HG03064 (cell line): Measurements from ENCODE around the gene ANO2.

Experiments
- ATAC-seq: cut with Tn5 transposase; IDR thresholded peaks from one replicate; pipeline ENCODE4 v1.9.1; 2021; ENCODE audit warnings: low read depth; ENCODE audit not compliant: unreplicated experiment

ANO2 gene

DNA sequence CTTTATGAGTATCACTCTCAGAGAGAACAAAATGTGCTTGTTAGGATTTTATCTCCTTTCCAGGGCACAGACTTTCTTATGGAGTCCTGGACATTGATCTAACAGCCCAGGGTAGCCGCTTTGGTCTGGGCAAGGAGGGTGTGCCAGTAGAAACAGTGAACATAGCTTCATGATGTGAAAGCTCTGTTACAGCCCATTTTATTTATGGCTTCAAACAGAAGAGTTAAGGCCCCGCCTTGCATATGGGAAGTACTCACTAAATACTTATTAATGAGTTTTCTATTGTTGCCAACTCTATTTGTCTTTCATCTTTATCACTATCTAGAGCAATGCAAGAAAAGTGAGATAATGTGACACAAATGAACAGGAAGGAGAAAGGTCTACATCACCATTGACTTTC is 312.6 kb downstream of the ANO2 start:
- ATAC-seq = no peak

DNA sequence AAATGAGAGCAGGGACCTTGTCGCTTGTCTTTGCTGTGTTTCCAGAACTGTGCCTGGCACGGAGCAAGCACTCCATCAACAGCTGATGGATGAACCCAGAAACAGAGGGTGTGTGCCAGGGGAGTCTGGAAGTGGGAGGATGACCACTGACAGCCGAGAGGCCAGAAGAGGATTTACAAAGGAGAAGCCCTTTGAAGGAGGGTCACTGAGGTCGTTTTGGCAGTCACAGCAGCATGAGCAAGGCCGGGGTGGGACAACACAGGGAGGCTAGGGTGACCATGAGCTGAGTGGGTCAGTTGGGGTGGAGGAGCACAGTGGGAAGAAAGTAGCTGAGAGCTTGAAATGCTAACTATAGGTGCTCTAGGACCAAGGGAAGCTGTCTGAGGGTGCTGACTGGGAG is 313.6 kb downstream of the ANO2 start:
- no peak for ATAC-seq

DNA sequence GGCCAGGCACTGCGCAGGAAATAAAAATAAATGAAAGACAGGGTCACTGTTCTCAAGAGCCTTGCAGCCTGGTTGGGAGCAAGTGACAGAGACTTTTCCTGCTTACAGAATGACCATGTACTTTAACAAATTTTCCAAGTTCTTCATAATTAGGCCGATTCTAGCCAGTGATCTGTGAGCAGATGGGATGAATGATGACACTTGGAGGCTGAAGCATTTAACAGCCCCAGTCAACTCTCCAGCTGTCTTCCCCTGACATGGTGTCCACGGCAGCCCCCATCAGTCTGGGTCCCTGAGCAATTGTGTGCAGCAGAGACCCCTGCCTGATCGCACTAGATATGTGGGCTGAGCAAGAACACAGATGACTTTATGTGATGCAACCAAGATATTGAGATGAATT is 314.3 kb downstream of the ANO2 start:
- ATAC-seq = no peak

DNA sequence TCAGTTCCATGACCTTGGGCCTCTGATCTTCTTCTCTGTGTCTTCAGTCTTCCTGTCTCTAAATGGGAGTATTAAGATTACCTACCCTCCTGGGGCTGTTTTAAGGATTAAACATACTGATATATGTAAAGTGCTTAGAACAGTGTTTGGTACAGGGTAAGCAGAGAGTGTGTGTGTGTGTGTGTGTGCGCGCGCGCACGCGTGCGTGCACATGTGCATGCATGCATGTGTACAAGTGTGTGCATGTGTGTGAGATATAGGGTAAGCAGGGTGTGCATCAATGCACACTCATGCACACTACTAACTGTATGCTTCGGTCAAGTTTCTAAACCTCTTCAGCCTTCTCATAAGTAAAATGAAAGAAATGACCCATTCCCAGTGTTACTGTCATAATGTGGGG is 316.6 kb downstream of the ANO2 start:
- ATAC-seq = no peak

DNA sequence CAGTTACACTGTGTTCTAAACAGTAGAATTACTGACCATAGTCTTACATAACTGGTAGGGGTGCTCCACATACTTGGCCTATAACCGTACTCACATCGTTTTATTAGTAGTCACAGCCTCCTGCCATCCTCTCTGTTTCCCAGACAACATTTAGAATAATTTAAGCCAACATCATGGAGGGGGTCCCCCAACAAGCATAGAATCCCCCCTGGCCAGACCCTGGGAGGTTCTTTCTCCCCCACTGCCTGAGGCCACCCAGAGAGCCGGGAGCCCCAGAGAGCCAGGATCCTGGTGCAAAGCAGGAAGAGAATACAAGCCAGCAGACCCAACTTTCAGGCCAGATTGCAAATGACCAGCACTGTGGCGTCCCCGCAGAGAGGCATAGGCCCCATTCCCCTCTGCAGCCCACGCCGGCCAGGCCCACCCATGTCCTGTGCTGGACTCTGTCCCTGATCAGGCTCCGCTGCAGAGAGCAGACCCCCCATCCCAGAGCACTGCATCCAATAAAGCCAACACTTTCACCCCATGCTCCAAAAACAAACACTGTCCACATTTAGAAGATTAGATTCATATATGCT is 317.9 kb downstream of the ANO2 start:
- ATAC-seq = no peak

DNA sequence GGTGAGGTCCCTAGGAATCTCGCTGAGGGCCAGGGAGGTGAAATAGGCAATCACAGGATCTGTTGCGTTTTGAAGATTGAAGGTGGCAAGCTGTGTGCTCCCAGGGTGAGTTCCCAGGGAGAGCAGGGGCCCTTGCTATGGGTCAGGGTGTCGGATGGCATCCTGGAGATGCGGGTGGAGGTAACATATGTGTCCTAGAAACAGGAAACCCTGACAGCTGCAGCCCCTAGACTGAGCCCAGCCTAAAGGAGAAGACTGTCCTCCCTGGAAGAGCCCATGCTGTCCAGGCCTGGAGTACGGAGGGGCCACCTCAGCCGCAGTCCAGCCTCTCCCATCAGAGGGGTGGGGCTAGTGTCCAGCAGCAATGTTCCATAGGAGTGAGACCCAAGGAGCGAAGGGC is 318.9 kb downstream of the ANO2 start:
- no peak for ATAC-seq

DNA sequence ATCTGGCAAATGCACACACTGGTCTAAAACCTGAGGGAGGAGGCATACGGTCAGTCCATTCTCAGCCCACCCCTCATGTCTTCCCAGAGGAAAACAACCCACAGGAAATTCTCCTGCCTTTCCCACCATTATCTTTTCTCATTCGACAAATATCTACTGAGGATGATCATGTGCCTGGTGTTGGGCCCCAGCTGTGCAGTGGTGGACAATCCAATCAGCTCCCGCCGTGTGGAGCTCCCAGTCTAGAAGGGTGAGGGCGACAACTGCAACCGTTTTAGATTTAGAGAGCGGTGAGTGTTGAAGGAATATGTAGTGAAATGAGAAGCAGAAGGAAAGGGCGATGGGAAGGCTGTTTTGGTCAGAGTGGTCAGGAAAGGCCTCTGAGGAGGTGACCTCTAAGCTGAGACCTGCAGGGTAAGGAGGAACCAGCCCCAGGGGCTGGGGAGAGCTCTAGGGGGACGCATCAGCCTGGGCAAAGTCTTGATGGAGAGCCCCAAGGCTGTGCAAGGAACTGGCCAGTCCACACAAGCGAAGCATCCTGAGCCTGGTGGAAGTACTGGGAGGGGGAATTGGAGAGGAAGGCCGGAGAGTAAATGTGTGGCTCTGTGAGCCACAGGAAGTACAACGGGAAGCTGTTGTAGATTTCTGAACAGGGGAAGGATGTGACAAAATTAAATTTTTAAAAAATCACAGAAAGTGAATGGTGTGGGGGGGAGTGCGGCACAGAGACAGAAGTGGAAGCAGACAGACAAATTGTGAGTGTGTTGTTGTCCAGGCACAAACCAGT is 320.4 kb downstream of the ANO2 start:
- ATAC-seq = no peak

DNA sequence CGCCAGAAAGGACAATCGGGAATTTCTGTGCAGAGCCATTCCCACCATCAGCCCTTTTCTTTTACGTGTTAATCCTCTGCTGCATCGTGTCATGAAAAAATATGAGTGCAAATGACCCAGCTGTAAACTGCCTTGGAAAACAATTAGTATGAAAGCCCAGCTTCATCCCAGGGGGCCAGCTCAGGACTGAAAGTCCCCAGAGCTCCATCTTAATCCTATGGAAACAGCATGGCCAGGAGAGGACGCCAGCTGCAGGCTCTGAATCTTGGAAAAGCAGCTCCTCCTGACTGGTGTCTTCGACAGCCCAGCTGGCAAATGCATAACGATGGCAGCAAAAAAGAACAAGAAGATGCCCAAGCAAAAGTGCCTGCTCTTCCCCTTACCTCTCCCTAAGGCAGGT is 321.6 kb downstream of the ANO2 start:
- ATAC-seq = no peak

DNA sequence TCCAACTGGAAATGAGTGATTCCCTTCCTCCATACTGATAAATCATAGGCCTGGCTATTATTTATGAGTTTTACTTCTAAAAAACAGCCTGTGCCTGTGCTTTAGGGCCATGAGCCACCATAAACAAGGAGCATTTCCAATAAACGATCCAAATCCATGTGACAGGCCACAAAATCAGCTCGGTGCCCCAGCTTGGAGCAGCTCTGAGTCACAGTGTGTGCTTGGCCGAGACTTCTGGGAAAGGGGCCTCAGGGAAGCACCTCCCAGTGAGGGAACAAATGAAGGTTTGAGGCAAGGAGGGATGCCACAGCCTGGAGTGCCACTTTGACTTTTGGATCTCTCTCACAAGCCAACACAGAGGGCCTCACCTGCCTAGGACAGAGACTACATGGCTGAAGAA is 322.8 kb downstream of the ANO2 start:
- ATAC-seq = no peak

DNA sequence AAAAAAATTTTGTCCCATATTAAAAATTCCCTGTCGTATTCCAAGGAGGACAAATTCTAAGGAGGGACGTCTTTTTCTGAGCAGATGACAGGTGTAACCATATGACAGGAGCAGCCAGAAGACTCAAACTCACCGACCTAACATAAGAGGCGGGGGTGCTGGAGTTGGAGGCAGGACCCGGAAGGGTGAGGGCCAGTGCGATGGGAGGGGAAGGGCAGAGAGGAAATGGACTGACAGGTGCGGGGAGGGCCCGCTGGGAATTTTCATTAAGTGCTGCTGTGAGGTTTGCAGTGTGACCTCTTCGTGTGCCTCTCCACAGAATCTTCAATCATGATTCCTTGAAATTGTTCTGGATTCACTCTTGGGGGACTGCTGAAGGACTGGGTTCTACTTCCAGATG is 323.7 kb downstream of the ANO2 start:
- ATAC-seq = no peak

DNA sequence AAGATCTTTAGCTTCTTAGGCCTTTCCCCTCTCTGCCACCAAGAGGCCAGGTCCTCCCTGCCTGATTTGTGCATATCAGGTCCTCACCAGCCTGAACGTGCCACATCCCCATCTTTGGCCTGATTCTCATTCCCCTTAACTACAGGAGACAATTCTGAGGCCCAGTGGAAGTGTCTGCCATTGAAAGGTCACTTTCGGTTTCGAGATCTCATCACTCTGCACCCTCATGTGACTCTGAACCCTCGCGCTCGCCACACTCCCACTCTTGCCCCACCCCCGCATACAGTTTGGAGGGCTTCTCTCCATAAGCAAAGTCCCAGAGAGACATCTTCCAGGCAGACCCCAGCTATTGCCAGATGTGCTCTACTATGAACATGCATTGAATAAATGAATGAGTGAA is 324.2 kb downstream of the ANO2 start:
- no peak for ATAC-seq

DNA sequence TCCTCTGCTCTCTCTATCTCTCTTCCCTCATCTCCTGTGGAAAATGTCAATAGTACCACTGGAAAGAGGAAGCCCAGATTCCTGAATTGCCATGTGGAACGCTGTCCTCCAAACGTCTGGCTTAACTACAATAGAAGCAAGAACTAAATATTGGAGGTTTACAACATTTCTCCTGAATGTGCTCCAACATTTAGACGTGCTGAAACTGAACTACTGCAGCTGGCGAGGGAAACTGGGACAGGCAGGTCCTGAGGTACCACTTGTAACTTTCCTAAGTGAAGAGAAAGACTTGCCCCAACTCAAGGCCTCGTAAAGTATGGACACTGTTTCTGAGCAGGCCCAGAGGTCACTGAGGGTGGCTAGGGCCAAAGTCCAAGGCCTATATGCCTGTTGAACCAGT is 325.4 kb downstream of the ANO2 start:
- ATAC-seq = no peak

DNA sequence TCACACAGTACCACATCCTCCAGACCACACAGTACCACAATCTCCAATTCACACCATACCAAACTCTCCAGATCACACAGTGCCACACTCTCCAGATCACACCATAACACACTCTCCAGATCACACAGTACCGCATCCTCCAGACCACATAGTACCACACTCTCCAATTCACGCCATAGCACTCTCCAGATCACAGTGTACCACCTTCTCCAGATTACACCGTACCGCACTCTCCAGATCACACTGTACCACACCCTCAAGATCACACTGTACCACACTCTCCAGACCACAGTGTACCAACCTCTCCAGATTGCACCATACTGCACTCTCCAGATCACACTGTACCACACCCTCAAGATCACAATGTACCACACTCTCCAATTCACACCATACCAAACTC is 328.2 kb downstream of the ANO2 start:
- no peak for ATAC-seq

DNA sequence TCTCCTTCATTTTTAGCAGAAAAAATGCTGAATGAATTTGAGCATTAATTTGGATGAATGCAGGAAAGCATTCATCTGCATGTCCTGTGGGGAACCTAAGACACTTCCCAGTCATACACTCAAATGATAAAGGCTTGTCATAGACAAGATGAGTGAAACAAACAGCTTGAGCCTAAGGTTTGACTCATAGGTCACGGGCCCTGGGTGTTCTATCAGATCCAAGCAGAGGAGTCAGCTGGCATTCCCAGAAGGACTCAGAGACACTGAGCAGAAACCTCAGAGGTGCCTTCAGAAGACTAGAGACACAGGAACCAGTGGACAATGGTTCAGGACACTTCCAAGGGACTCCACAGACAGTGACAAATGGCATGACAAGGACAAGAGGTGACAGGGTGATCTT is 329.3 kb downstream of the ANO2 start:
- ATAC-seq = no peak

DNA sequence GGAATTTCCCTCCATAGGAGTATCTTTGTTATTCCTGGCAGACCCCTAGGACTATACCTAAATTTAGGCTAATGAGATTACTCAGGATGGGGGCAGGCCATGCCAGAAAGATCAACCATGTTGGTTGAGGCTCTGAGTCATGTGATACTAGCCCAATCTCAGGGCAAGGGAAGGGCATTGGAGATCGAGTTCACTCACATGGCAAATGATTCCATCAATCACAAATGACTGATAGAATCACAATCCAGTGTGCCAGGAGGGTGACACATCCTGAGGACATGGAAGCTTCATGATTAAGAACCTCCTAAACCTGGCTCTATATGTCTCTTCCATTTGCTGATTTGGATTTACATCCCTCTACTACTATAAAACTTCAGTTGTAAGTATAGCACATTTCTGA is 330.8 kb downstream of the ANO2 start:
- ATAC-seq = no peak

DNA sequence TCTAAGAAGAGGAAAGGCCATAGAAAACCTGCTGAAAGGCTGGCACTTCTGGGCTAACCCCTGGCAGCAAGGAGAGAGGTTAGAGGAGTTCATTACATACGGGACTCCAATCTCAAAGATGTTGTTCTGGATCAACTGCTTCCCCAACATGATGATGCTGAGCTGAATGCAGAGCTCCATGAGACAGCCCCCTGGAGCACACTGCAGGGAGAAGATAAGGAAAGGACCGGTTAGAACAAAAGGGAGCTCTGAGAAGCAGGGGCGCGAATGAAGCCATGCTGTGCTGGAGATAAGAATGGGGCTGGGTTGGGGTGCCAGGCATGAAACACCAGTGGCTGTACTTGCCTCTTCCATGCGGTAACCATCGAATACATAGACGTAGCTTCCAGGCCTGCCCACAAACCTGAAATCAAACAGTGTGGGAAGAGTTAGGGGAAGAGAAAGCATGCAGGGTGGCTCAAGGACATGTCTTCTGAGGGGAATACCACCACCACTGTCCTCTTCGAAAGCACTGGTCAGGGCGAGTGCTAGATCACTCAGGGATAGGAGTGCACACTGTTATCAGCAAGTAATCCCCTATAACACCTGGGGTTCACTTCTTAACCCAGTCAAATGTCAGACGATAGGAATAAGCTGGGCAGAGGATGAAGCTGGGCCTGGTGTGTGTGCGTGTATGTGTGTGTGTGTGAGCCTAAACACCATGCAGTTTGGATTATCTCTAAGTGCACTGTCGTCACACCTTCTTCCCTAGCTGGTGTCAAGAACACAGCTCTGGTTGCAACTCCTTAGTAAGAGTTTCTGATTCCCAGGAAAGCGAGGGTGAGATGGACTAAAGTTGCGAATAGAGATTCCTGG is 332.3 kb downstream of the ANO2 start:
- no peak for ATAC-seq

DNA sequence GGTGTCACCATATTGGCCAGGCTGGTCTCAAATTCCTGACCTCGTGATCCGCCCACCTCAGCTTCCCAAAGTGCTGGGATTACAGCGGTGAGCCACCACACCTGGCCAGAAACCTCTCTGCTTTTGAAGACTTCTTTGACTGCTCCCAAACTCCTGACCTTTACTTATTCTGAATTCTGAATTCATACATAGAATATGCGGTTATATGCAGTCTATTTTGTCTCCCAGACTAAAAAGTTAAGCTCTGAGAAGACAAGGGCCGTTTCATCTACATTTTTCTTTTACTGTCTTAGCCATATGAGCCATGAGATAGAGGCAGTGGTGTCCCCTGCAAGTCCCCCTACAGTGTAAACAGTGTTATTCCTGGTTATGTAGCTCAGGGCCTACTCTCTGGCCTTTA is 333.9 kb downstream of the ANO2 start:
- ATAC-seq = no peak

DNA sequence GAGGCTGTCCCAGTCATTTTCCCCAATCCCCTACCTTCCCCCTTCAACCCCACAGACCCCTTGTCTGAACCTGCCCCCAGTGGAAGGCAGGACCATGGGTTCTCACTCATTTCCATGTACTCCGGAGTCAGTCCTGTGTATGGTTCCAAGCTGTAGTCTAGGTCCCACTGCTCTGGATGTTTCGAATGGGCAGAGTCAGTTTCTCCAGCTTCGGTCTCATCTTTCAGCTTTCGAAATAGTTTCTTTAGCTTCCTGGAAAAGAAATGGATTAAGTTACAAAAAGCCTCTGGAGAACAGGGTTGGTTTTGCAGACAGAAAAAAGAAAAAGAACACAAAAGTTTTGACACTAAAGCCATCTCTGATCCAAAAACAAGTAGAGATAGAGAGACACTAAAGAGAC is 345.7 kb downstream of the ANO2 start:
- ATAC-seq = no peak

DNA sequence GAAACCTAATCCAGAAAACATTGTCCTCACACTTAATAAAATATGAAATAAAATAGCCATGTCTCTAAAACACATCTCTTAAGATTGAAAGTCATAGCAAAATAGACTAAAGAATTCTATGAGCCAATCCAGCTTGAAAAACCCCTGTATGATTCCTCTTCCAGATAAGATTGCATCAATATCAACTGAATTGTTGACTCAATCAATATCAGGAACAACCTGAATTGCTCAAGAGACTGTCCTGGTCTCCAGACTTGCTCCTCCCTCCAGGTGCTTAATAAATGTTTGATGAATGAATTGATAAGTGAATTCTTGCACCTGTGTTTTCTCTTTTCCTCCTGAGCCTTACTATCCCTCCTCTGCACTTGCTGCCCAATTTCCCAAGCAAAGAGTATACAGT is 351.1 kb downstream of the ANO2 start:
- no peak for ATAC-seq

DNA sequence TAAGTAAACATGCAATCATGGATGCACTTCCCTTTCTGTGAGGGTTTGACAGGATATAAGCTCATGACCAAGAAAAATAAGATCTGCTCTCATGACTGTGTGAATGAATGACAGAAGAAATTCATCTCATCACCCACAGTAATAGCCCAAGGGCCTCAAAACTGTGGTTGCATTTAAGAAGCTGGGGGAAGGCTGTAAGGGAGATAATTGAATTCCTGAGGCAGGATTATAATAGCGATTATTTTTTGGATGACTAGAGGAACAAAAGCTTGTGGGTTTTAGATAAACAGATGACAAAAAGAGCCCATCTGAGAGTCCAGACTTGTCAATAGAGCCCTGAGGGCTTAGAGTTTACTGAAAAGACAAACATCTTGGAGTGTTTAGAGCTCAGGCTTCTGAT is 352.0 kb downstream of the ANO2 start:
- no peak for ATAC-seq

DNA sequence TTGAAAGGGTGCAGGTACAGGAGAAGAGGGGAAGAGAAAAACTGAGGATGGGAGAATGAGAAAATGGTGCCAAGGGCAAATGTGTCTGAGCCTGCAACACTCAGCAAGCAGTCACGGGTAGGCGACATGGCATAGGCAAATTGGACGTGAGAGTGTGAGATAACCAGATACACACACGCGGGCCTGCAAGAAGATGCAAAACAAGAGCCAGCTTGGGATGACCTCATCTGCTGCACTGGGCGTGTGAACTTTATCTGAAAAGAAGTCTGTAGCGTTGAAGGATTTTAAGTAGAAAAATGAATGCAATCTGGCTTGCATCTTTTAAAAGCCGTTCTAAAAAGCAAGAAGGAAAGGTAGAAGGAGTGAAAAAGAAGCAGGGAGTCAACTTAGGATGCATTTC is 352.7 kb downstream of the ANO2 start:
- no peak for ATAC-seq

DNA sequence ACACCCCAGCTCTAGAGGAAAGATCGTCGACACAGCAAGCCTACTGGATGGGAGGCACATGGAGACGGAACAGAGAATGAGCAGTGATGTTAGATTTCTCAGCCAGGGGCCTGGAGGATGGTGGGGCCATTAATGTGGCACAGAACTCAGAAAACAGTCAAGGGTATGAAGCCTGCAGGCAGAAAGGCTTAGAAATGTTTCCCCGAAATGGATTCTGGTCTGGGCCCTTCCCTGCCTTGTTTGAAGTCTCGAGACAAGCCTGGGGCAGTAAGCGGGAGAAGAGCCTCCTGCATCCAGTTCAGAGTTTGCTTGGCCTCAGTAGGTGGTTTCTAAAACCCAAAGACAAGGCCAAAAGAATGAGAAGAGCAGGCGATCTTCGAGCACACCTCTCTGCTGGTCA is 354.7 kb downstream of the ANO2 start:
- no peak for ATAC-seq
